HG03378 (cell line): Measurements from ENCODE around the gene NFXL1.
"Not testable (repeated sequence)": the region's sequence is repeated elsewhere in the genome, so short reads cannot be mapped to it uniquely, and the experiment has no call there.

Experiments used
- ATAC-seq: cut with Tn5 transposase; IDR thresholded peaks from one replicate; pipeline ENCODE4 v1.9.1; 2021; ENCODE audit warnings: mild to moderate bottlenecking, moderate library complexity; ENCODE audit not compliant: unreplicated experiment

The NFXL1 gene

GRCh38 chr4:47914220-47914925, at the start of gene NFXL1:
Gene NFXL1, minus strand, starts transcription at chr4:47914583. Its CDS starts 380 bp downstream, at chr4:47914203.
- ATAC-seq, result peak; percentile 95

GRCh38 chr4:47954677-47955076, 40.3 kb upstream of the NFXL1 start:
- no peak for ATAC-seq

- no peak for ATAC-seq
Measured at GRCh38 chr4:47954245-47954644, 39.9 kb upstream of the NFXL1 start.

- ATAC-seq, result no peak
Measured at GRCh38 chr4:47945930-47946726, 31.7 kb upstream of the NFXL1 start.

- ATAC-seq, result no peak
Measured at GRCh38 chr4:47942081-47942819, 27.9 kb upstream of the NFXL1 start.

- no peak for ATAC-seq
Measured at GRCh38 chr4:47939456-47939855, 25.1 kb upstream of the NFXL1 start.

- ATAC-seq, result no peak
Measured at GRCh38 chr4:47936336-47936735, 22.0 kb upstream of the NFXL1 start.

GRCh38 chr4:47933840-47934239, 19.5 kb upstream of the NFXL1 start:
- peak; percentile 66 for ATAC-seq

GRCh38 chr4:47930971-47931804, 16.8 kb upstream of the NFXL1 start:
- no peak for ATAC-seq

GRCh38 chr4:47929682-47930201, 15.4 kb upstream of the NFXL1 start:
- ATAC-seq, result no peak

GRCh38 chr4:47926667-47927258, 12.4 kb upstream of the NFXL1 start:
- peak; percentile 91 for ATAC-seq

- not testable (repeated sequence) for ATAC-seq
Measured at GRCh38 chr4:47923261-47923608, 8.9 kb upstream of the NFXL1 start.

- not testable (repeated sequence) for ATAC-seq
Measured at GRCh38 chr4:47922436-47923260, 8.3 kb upstream of the NFXL1 start.

- not testable (repeated sequence) for ATAC-seq
Measured at GRCh38 chr4:47917163-47917562, 2.8 kb upstream of the NFXL1 start.

GRCh38 chr4:47915378-47915777, 995 bp upstream of the NFXL1 start:
- no peak for ATAC-seq

GRCh38 chr4:47914926-47915237, 499 bp upstream of the NFXL1 start:
- ATAC-seq, result peak; percentile 13

- ATAC-seq, result peak; percentile 17
Measured at GRCh38 chr4:47913861-47914219, 543 bp downstream of the NFXL1 start.

- no peak for ATAC-seq
Measured at GRCh38 chr4:47913330-47913729, 1.1 kb downstream of the NFXL1 start.

GRCh38 chr4:47907089-47907646, 7.2 kb downstream of the NFXL1 start:
- ATAC-seq, result no peak
